Activated B cell treated with CpG ODN at 0.5 μM for 24 hours (primary cell): ENCODE data around the gene PIP5K1C. TPM values are rescaled to one million over a fixed set of nuclear protein-coding genes. Genes with fewer than 3 reads are reported as not detected.
A peak's percentile ranks its signal among the peaks of the same experiment; 100 is the strongest.

Source experiments
- ATAC-seq: fragments of 200-7000 bp; cut with Tn5 transposase; one replicate; pipeline ENCODE4 v1.10.0; 2021; ENCODE audit warnings: low read depth, mild to moderate bottlenecking, moderate library complexity
- CTCF ChIA-PET: fragments of 350-600 bp; sonication (Branson Sonifier 250); formaldehyde crosslinking; loops from one replicate; lab custom pipeline; 2021; ENCODE audit warnings: antibody characterized with exemption; lab: Charles Lee
- POLR2A ChIA-PET: fragments of 350-600 bp; sonication (Branson Sonifier 250); formaldehyde crosslinking; loops from one replicate; lab custom pipeline; 2021; ENCODE audit warnings: antibody characterized with exemption; lab: Charles Lee
- DNase-seq: peaks from one replicate; pipeline ENCODE4 v3.0.0; 2022
- H3K27ac Mint-ChIP-seq: one replicate; pipeline ENCODE4 v1.8.0; 2020; ENCODE audit warnings: mixed read lengths
- H3K27me3 Mint-ChIP-seq: one replicate; pipeline ENCODE4 v1.8.0; 2021; ENCODE audit warnings: mixed read lengths
- H3K36me3 Mint-ChIP-seq: one replicate; pipeline ENCODE4 v1.8.0; 2021; ENCODE audit warnings: low read depth, mixed read lengths
- H3K4me1 Mint-ChIP-seq: one replicate; pipeline ENCODE4 v1.8.0; 2021; ENCODE audit warnings: mixed read lengths
- H3K4me3 Mint-ChIP-seq: one replicate; pipeline ENCODE4 v1.8.0; 2020; ENCODE audit warnings: mild to moderate bottlenecking, mixed read lengths
- H3K9me3 Mint-ChIP-seq: one replicate; pipeline ENCODE4 v1.8.0; 2020; ENCODE audit warnings: mixed read lengths
- CTCF ChIP-seq: fragments of 200-600 bp; IDR thresholded peaks from one replicate; pipeline ENCODE4 v1.8.0; 2022; ENCODE audit warnings: antibody characterized with exemption, mild to moderate bottlenecking
- intact Hi-C: fragments of 100-400 bp; cut with micrococcal nuclease; formaldehyde crosslinking; loops from one replicate; pipeline ENCODE4 v1.15.1; 2024
- total RNA-seq: library from RNA; stranded (reverse); gene quantifications from 2 replicates; pipeline ENCODE4 v1.2.3, GENCODE V29; 2022

Gene PIP5K1C
- total RNA-seq, 1 donor from 2014 or later = 31.1 TPM

GRCh38 chr19:3707868-3708206 is 7.6 kb upstream of the PIP5K1C start:
- TF ChIP-seq CTCF = no peak
- Mint-ChIP-seq H3K27me3 (peaks cover 8% of the 10 kb centered on the region), H3K4me3 (no peak overlapping the region), H3K9me3 (no peaks in the 10 kb centered on the region), H3K27ac (no peak overlapping the region), H3K4me1 (peaks cover 4% of the 10 kb centered on the region), H3K36me3 (no peaks in the 10 kb centered on the region)
- intact Hi-C loops = loop anchor here (5.0 to 10.0 kb wide), 3 partner anchors 117 to 497 kb away; no protein-coding TSS in a partner anchor
- ChIA-PET CTCF (interaction anchor here (1.3 kb wide), 1 partner anchor 41 kb away, joined by 3 read pairs; no protein-coding TSS in a partner anchor), POLR2A (no interaction called here)
- DNase-seq = no peak
- ATAC-seq = no peak

- POLR2A ChIA-PET = interaction anchor here (0.6 kb wide), 1 partner anchor 286 kb away, joined by 4 read pairs; no protein-coding TSS in a partner anchor
- H3K27ac Mint-ChIP-seq = no peak overlapping the region
Observed at GRCh38 chr19:3701200-3701599, 932 bp upstream of the PIP5K1C start.

GRCh38 chr19:3699741-3700241 is 477 bp downstream of the PIP5K1C start:
- ChIA-PET CTCF (interaction anchor here (1.1 to 2.9 kb wide), 3 partner anchors 9 to 40 kb away, joined by 3 to 15 read pairs (median 6); no protein-coding TSS in a partner anchor), POLR2A (interaction anchor here (0.6 to 1.6 kb wide), 7 partner anchors 9 to 128 kb away, joined by 3 to 13 read pairs (median 3); partner anchors contain the start of gene MRPL54)
- Mint-ChIP-seq H3K27ac (peak overlapping the region; percentile 65), H3K4me1 (peaks cover 34% of the 10 kb centered on the region), H3K36me3 (peaks cover 9% of the 10 kb centered on the region), H3K4me3 (peak overlapping the region; percentile 89), H3K9me3 (no peaks in the 10 kb centered on the region), H3K27me3 (no peaks in the 10 kb centered on the region)
- intact Hi-C loops = loop anchor here (1.0 to 10.0 kb wide), 6 partner anchors 11 to 505 kb away; partner anchors contain the start of gene CACTIN
- no peak for TF ChIP-seq CTCF
- ATAC-seq (no peak), DNase-seq (no peak)

More at GRCh38 chr19:3701200-3701599, 932 bp upstream of the PIP5K1C start:
- intact Hi-C loops = loop anchor here (2.0 to 10.0 kb wide), 3 partner anchors 74 to 504 kb away; partner anchors contain the start of gene CACTIN
- no peak for ATAC-seq
- Mint-ChIP-seq H3K36me3 (peaks cover 5% of the 10 kb centered on the region), H3K4me1 (peaks cover 39% of the 10 kb centered on the region), H3K27me3 (peaks cover 3% of the 10 kb centered on the region), H3K9me3 (no peaks in the 10 kb centered on the region), H3K4me3 (peak overlapping the region; percentile 48)
- no peak for DNase-seq
- no peak for TF ChIP-seq CTCF
- CTCF ChIA-PET = interaction anchor here (0.7 to 2.9 kb wide), 2 partner anchors 29 to 35 kb away, joined by 3 to 15 read pairs; no protein-coding TSS in a partner anchor

- H3K4me3 Mint-ChIP-seq = peak overlapping the region; percentile 89
- no peak for ATAC-seq
- no peaks in the 10 kb centered on the region for H3K27me3 Mint-ChIP-seq
- ChIA-PET POLR2A (interaction anchor here (0.6 to 2.7 kb wide), 9 partner anchors 9 to 129 kb away, joined by 3 to 13 read pairs (median 4); partner anchors contain the start of gene MRPL54), CTCF (interaction anchor here (1.1 to 2.9 kb wide), 3 partner anchors 9 to 39 kb away, joined by 3 to 15 read pairs (median 6); no protein-coding TSS in a partner anchor)
- no peak for TF ChIP-seq CTCF
- DNase-seq = peak; percentile 31
- H3K4me1 Mint-ChIP-seq = peaks cover 34% of the 10 kb centered on the region
- H3K36me3 Mint-ChIP-seq = peaks cover 13% of the 10 kb centered on the region
- H3K9me3 Mint-ChIP-seq = no peaks in the 10 kb centered on the region
- peak overlapping the region; percentile 65 for H3K27ac Mint-ChIP-seq
- intact Hi-C loops = no loop called here
Observed at GRCh38 chr19:3698974-3699740, 1.1 kb downstream of the PIP5K1C start.
